HepG2 (cell line): ENCODE data around the gene MRM2. TPM values are rescaled to one million over a fixed set of nuclear protein-coding genes. Genes with fewer than 3 reads are reported as not detected.

Source experiments
- ATAC-seq: fragments of 200-7000 bp; cut with Tn5 transposase; 3 replicates; pipeline ENCODE4 v1.9.1; 2020; ENCODE audit warnings: mild to moderate bottlenecking, moderate library complexity
- BruUV-seq: library from RNA; stranded (reverse); fragments of 400-500 nt; replicated peaks from 2 replicates; lab custom pipeline; 2021; lab: Mats Ljungman, UMichigan
- CTCF ChIA-PET: fragments of 300-600 bp; formaldehyde crosslinking; extraction: SDS; loops from one replicate; lab custom pipeline; 2021; ENCODE audit warnings: low total read pairs, inconsistent platforms, low intra/inter-chr PET ratio; lab: Yijun Ruan, JAX
- POLR2A ChIA-PET: fragments of 350-600 bp; sonication (Branson Sonifier 250); formaldehyde crosslinking; loops from one replicate; lab custom pipeline; 2020; ENCODE audit warnings: antibody characterized with exemption, inconsistent platforms; lab: Yijun Ruan, JAX
- DNase-seq: peaks from one replicate; pipeline ENCODE4 v3.0.0-alpha.2; 2015; ENCODE audit warnings: low spot score
- FAIRE-seq: peaks from 3 replicates; lab custom pipeline; 2011; peaks lifted over from hg19 to GRCh38; lab: Jason Lieb, UNC
- H2AFZ ChIP-seq: one replicate; pipeline ENCODE4 v1.6.1; 2011; ENCODE audit warnings: low read length, inconsistent platforms
- H3K27ac ChIP-seq: fragments of 300-600 bp; 3 replicates; pipeline ENCODE4 v1.8.0; 2011; ENCODE audit warnings: mixed run types, mild to moderate bottlenecking, mixed read lengths, low read length, inconsistent platforms; ENCODE audit not compliant: insufficient read depth; ENCODE audit errors: extremely low read length
- H3K27me3 ChIP-seq, 2 experiments: fragments of 200-600 bp in 1 of 2; 2 replicates in 1 of 2; 3 replicates in 1 of 2; pipeline versions ENCODE4 v1.6.0 to v1.8.0; 2011; ENCODE audit warnings: low read length in 2 of 2, mild to moderate bottlenecking in 2 of 2, moderate library complexity in 2 of 2, inconsistent platforms in 1 of 2; ENCODE audit not compliant: insufficient read depth in 2 of 2, control insufficient read depth in 1 of 2
- H3K36me3 ChIP-seq, 2 experiments: fragments of 200-600 bp in 1 of 2; replicated peaks in 1 of 2; 2 replicates in 1 of 2; 3 replicates in 1 of 2; pipeline versions ENCODE4 v1.5.1 to v1.8.0; 2011; ENCODE audit warnings: low read length in 2 of 2, inconsistent platforms in 1 of 2; ENCODE audit not compliant: insufficient read depth in 2 of 2, control insufficient read depth in 1 of 2
- H3K4me1 ChIP-seq: 2 replicates; pipeline ENCODE4 v1.5.1; 2012; ENCODE audit warnings: low read length, inconsistent platforms; ENCODE audit not compliant: insufficient read depth
- H3K4me2 ChIP-seq: 2 replicates; pipeline ENCODE4 v1.6.0; 2011; ENCODE audit warnings: low read depth, low read length, inconsistent platforms
- H3K4me3 ChIP-seq, 3 experiments: fragments of 200-600 bp in 1 of 3; sonication (generic), shearing (Covaris generic) in 1 of 3; replicated peaks in 1 of 3; 2 replicates each; pipeline ENCODE4 v1.5.1; 2011 to 2016; ENCODE audit warnings: low read length in 3 of 3, inconsistent platforms in 2 of 3, low read depth in 2 of 3, mild to moderate bottlenecking in 2 of 3, control low read depth in 1 of 3, mixed read lengths in 1 of 3; ENCODE audit not compliant: insufficient read depth in 1 of 3
- H3K79me2 ChIP-seq: one replicate; pipeline ENCODE4 v1.6.1; 2011; ENCODE audit warnings: low read length, inconsistent platforms; ENCODE audit not compliant: insufficient read depth
- H3K9ac ChIP-seq: 2 replicates; pipeline ENCODE4 v1.6.0; 2011; ENCODE audit warnings: mild to moderate bottlenecking, low read depth, low read length, inconsistent platforms; ENCODE audit not compliant: insufficient read depth
- H3K9me3 ChIP-seq: 2 replicates; pipeline ENCODE4 v1.5.1; 2012; ENCODE audit warnings: mild to moderate bottlenecking, low read length
- H4K20me1 ChIP-seq: 2 replicates; pipeline ENCODE4 v1.6.0; 2011; ENCODE audit warnings: inconsistent platforms, mild to moderate bottlenecking, low read length, moderate library complexity; ENCODE audit not compliant: insufficient read depth
- DPF2 ChIP-seq: sonication (generic); formaldehyde crosslinking; IDR thresholded peaks from 2 replicates; pipeline ENCODE4 v1.4.0; 2020; ENCODE audit warnings: mild to moderate bottlenecking, low read depth, missing genetic modification reagents, borderline replicate concordance
- PLRG1 ChIP-seq: fragments of 450-650 bp; conservative IDR thresholded peaks from 2 replicates; pipeline ENCODE4 v1.6.1; 2016
- RAD21 ChIP-seq: fragments of 450-650 bp; formaldehyde crosslinking; IDR thresholded peaks from 2 replicates; pipeline ENCODE4 v1.5.0; 2020; ENCODE audit warnings: mild to moderate bottlenecking
- SNAI1 ChIP-seq: sonication (generic); formaldehyde crosslinking; IDR thresholded peaks from 2 replicates; pipeline ENCODE4 v1.5.0; 2020; ENCODE audit warnings: mild to moderate bottlenecking, missing genetic modification reagents, borderline replicate concordance
- WGBS: methylation state at CpG from one replicate; pipeline ENCODE4 v1.1.6; 2017; ENCODE audit warnings: low lambda C conversion rate; 5-methylcytosine and 5-hydroxymethylcytosine counted together
- in situ Hi-C: cut with HindIII; loops from 2 replicates; pipeline ENCODE4 v1.10.0; 2017; ENCODE audit warnings: low pct_unique_long_range_greater_than_20kb; ENCODE audit not compliant: extremely low pct_ligation_motif_present
- intact Hi-C: fragments of 100-400 bp; cut with micrococcal nuclease; formaldehyde crosslinking; loops from one replicate; pipeline ENCODE4 v1.10.0; 2022; ENCODE audit not compliant: unreplicated experiment
- polyA plus RNA-seq, 8 experiments: library from polyadenylated mRNA; depleted of rRNA in 3 of 8; stranded (reverse) in 7 of 8; unstranded in 1 of 8; fragments of >200 nt; fragmentation: Illumina TruSeq in 4 of 8; extraction: Trizol in 4 of 8; gene quantifications; 2 replicates each; pipeline versions ENCODE4 v1.2.1 to v1.2.3, GENCODE V29; 2011 to 2016; ENCODE audit warnings: low read depth in 4 of 8, missing spikeins in 1 of 8, mixed read lengths in 1 of 8; ENCODE audit not compliant: insufficient read depth in 1 of 8
- total RNA-seq, 5 experiments: library from RNA; depleted of rRNA; stranded (reverse); fragments of >200 nt; fragmentation: Illumina TruSeq; extraction: Trizol; gene quantifications; 2 replicates each; pipeline ENCODE4 v1.2.3, GENCODE V29; 2016; ENCODE audit warnings: low read depth in 1 of 5
- TF ChIP-seq, protein P1 (sequence below): sonication (generic); formaldehyde crosslinking; IDR thresholded peaks from 2 replicates; pipeline ENCODE4 v1.5.1; 2020; ENCODE audit warnings: missing genetic modification reagents, mild to moderate bottlenecking, borderline replicate concordance
- TF ChIP-seq, protein P2 (sequence below): sonication (generic); formaldehyde crosslinking; IDR thresholded peaks from one replicate; pipeline ENCODE4 v1.5.1; 2020; ENCODE audit warnings: mild to moderate bottlenecking, missing genetic modification reagents; ENCODE audit errors: not compliant biosample characterization
- TF ChIP-seq, protein P3 (sequence below): sonication (generic); formaldehyde crosslinking; IDR thresholded peaks from 2 replicates; pipeline ENCODE4 v1.4.0; 2020; ENCODE audit warnings: missing genetic modification reagents
- TF ChIP-seq, protein P4 (sequence below): sonication (generic); formaldehyde crosslinking; IDR thresholded peaks from 2 replicates; pipeline ENCODE4 v1.4.0; 2020; ENCODE audit warnings: mild to moderate bottlenecking, missing genetic modification reagents

The MRM2 gene
- total and polyA plus RNA-seq, 2 of the 13 experiments (the other 11 are each of a cell fraction or from before 2014, with no cell fraction given): 13.2 to 34.2 TPM

DNA sequence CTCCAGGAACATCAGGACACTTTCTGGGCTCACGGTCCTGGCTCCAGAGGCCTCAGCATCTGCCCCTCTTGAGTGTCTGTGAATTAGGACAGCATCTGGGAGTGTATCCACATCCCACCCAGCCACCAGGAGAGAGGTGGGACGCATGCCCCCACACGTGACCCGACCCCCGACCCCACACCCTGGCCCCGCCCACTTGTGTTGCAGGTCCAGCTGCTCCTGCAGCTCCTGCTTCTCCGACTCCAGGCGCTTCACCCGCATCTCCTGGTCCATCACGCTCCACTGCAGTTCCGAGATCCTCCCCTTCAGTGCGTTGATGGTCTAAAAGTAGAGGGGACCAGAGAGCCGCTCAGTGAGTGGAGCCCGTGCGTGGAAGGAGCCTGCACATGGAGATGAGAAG is 22.9 kb downstream of the MRM2 start:
- Histone ChIP-seq H3K9ac (no peak overlapping the region), H2AFZ (no peak overlapping the region), H3K4me2 (no peak overlapping the region), H3K4me3 (no peak overlapping the region), H4K20me1 (peaks cover 2% of the 10 kb centered on the region; the same call in 1 of the 2 replicates), H3K9me3 (no peaks in the 10 kb centered on the region), H3K27ac (no peak overlapping the region), H3K36me3 (peaks cover 37 to 78% of the 10 kb centered on the region in 2 experiments; a peak in 4 of 5 replicates), H3K4me1 (no peaks in the 10 kb centered on the region), H3K27me3 (no peaks in the 10 kb centered on the region), H3K79me2 (peaks cover 9% of the 10 kb centered on the region)
- BruUV-seq: no TSS peak
- DNase-seq: no peak
- over 99% methylated on average over 12 of the region's 15 CpGs for WGBS
- intact Hi-C loops: no loop called here
- in situ Hi-C loops: loop anchor here (10.0 to 25.0 kb wide), 2 partner anchors 424 to 632 kb away; no protein-coding TSS in a partner anchor
- ATAC-seq: no peak
- ChIA-PET CTCF (no interaction called here), POLR2A (no interaction called here)
- no peak for FAIRE-seq
- TF ChIP-seq, protein P1, sequence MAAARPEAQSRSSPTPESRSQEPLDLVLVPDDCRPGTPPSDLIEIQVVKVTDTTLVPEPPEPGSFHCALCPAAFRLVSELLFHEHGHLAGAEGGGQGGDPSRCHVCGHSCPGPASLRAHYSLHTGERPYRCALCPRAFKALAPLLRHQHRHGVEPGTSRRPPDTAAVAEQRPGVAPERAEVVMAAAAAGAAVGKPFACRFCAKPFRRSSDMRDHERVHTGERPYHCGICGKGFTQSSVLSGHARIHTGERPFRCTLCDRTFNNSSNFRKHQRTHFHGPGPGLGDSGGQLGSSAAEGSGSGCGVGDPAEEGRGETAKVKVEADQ (CRISPR knock-in tag): no peak
- TF ChIP-seq, protein P2, sequence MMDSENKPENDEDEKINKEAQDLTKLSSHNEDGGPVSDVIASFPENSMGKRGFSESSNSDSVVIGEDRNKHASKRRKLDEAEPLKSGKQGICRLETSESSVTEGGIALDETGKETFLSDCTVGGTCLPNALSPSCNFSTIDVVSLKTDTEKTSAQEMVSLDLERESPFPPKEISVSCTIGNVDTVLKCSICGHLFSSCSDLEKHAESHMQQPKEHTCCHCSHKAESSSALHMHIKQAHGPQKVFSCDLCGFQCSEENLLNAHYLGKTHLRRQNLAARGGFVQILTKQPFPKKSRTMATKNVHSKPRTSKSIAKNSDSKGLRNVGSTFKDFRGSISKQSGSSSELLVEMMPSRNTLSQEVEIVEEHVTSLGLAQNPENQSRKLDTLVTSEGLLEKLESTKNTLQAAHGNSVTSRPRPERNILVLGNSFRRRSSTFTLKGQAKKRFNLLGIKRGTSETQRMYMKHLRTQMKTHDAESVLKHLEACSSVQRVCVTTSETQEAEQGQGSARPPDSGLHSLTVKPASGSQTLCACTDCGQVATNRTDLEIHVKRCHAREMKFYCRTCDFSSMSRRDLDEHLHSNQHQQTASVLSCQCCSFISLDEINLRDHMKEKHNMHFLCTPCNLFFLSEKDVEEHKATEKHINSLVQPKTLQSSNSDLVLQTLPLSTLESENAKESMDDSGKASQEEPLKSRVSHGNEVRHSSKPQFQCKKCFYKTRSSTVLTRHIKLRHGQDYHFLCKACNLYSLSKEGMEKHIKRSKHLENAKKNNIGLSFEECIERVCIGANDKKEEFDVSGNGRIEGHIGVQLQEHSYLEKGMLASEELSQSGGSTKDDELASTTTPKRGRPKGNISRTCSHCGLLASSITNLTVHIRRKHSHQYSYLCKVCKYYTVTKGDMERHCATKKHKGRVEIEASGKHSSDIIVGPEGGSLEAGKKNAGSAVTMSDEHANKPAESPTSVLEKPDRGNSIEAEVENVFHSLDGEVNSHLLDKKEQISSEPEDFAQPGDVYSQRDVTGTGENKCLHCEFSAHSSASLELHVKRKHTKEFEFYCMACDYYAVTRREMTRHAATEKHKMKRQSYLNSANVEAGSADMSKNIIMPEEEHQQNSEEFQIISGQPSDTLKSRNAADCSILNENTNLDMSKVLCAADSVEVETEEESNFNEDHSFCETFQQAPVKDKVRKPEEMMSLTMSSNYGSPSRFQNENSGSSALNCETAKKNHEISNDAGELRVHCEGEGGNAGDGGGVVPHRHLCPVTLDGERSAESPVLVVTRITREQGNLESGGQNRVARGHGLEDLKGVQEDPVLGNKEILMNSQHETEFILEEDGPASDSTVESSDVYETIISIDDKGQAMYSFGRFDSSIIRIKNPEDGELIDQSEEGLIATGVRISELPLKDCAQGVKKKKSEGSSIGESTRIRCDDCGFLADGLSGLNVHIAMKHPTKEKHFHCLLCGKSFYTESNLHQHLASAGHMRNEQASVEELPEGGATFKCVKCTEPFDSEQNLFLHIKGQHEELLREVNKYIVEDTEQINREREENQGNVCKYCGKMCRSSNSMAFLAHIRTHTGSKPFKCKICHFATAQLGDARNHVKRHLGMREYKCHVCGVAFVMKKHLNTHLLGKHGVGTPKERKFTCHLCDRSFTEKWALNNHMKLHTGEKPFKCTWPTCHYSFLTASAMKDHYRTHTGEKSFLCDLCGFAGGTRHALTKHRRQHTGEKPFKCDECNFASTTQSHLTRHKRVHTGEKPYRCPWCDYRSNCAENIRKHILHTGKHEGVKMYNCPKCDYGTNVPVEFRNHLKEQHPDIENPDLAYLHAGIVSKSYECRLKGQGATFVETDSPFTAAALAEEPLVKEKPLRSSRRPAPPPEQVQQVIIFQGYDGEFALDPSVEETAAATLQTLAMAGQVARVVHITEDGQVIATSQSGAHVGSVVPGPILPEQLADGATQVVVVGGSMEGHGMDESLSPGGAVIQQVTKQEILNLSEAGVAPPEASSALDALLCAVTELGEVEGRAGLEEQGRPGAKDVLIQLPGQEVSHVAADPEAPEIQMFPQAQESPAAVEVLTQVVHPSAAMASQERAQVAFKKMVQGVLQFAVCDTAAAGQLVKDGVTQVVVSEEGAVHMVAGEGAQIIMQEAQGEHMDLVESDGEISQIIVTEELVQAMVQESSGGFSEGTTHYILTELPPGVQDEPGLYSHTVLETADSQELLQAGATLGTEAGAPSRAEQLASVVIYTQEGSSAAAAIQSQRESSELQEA: no peak
- TF ChIP-seq, protein P3, sequence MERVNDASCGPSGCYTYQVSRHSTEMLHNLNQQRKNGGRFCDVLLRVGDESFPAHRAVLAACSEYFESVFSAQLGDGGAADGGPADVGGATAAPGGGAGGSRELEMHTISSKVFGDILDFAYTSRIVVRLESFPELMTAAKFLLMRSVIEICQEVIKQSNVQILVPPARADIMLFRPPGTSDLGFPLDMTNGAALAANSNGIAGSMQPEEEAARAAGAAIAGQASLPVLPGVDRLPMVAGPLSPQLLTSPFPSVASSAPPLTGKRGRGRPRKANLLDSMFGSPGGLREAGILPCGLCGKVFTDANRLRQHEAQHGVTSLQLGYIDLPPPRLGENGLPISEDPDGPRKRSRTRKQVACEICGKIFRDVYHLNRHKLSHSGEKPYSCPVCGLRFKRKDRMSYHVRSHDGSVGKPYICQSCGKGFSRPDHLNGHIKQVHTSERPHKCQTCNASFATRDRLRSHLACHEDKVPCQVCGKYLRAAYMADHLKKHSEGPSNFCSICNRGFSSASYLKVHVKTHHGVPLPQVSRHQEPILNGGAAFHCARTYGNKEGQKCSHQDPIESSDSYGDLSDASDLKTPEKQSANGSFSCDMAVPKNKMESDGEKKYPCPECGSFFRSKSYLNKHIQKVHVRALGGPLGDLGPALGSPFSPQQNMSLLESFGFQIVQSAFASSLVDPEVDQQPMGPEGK (CRISPR knock-in tag): no peak
- TF ChIP-seq SNAI1 (CRISPR knock-in tag): no peak
- TF ChIP-seq, protein P4, sequence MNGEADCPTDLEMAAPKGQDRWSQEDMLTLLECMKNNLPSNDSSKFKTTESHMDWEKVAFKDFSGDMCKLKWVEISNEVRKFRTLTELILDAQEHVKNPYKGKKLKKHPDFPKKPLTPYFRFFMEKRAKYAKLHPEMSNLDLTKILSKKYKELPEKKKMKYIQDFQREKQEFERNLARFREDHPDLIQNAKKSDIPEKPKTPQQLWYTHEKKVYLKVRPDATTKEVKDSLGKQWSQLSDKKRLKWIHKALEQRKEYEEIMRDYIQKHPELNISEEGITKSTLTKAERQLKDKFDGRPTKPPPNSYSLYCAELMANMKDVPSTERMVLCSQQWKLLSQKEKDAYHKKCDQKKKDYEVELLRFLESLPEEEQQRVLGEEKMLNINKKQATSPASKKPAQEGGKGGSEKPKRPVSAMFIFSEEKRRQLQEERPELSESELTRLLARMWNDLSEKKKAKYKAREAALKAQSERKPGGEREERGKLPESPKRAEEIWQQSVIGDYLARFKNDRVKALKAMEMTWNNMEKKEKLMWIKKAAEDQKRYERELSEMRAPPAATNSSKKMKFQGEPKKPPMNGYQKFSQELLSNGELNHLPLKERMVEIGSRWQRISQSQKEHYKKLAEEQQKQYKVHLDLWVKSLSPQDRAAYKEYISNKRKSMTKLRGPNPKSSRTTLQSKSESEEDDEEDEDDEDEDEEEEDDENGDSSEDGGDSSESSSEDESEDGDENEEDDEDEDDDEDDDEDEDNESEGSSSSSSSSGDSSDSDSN (CRISPR knock-in tag): no peak
- no peak for TF ChIP-seq RAD21 (CRISPR knock-in tag)
- no peak for TF ChIP-seq DPF2 (CRISPR knock-in tag)
- no peak for TF ChIP-seq PLRG1
